ENCODE data around the gene AP1M1. TPM values are rescaled to one million over a fixed set of nuclear protein-coding genes. Genes with fewer than 3 reads are reported as not detected.

AP1M1 gene
- total RNA-seq, 2 donors from 2014 or later = 112 TPM

GRCh38 chr19:16222806-16223205 is 25.1 kb downstream of the AP1M1 start:
- H3K36me3 Mint-ChIP-seq (ENCODE audit: insufficient read depth in 2 of 2) = peaks cover 18 to 46% of the 10 kb centered on the region in 2 donors
- DNase-seq = no peak
- peaks cover 7% of the 10 kb centered on the region in 2 donors for H3K9me3 Mint-ChIP-seq
- no peak overlapping the region for H3K4me3 Mint-ChIP-seq
- no peaks in the 10 kb centered on the region for H3K27me3 Mint-ChIP-seq (ENCODE audit: low read depth)
- no peak overlapping the region for H3K27ac Mint-ChIP-seq
- peaks cover 14% of the 10 kb centered on the region for H3K4me1 Mint-ChIP-seq (ENCODE audit: low read depth)
- no peak for ATAC-seq (replicated peaks in 1 of 2)

GRCh38 chr19:16223746-16224145 is 26.0 kb downstream of the AP1M1 start:
- no peak for ATAC-seq (replicated peaks in 1 of 2)
- no peaks in the 10 kb centered on the region for H3K27me3 Mint-ChIP-seq (ENCODE audit: low read depth)
- peaks cover 5% of the 10 kb centered on the region for H3K4me1 Mint-ChIP-seq (ENCODE audit: low read depth)
- no peak for DNase-seq
- H3K4me3 Mint-ChIP-seq = no peak overlapping the region
- peaks cover 6 to 7% of the 10 kb centered on the region in 2 donors for H3K9me3 Mint-ChIP-seq
- H3K36me3 Mint-ChIP-seq (ENCODE audit: insufficient read depth in 2 of 2) = peaks cover 17 to 40% of the 10 kb centered on the region in 2 donors
- no peak overlapping the region for H3K27ac Mint-ChIP-seq

GRCh38 chr19:16224293-16225045 is 26.8 kb downstream of the AP1M1 start:
- peak overlapping the region; percentile 45 for H3K27ac Mint-ChIP-seq
- peaks cover 13 to 36% of the 10 kb centered on the region in 2 donors for H3K36me3 Mint-ChIP-seq (ENCODE audit: insufficient read depth in 2 of 2)
- H3K4me1 Mint-ChIP-seq (ENCODE audit: low read depth) = no peaks in the 10 kb centered on the region
- no peaks in the 10 kb centered on the region for H3K27me3 Mint-ChIP-seq (ENCODE audit: low read depth)
- ATAC-seq (replicated peaks in 1 of 2) (no peak), DNase-seq (no peak)
- H3K4me3 Mint-ChIP-seq = no peak overlapping the region
- H3K9me3 Mint-ChIP-seq = peaks cover 2 to 5% of the 10 kb centered on the region in 2 donors

- Mint-ChIP-seq H3K4me3 (no peak overlapping the region), H3K36me3 (ENCODE audit: insufficient read depth in 2 of 2) (peaks cover 11 to 30% of the 10 kb centered on the region in 2 donors), H3K4me1 (ENCODE audit: low read depth) (no peaks in the 10 kb centered on the region), H3K27me3 (ENCODE audit: low read depth) (no peaks in the 10 kb centered on the region), H3K9me3 (peaks cover 2 to 5% of the 10 kb centered on the region in 2 donors), H3K27ac (no peak overlapping the region)
- DNase-seq (no peak), ATAC-seq (replicated peaks in 1 of 2) (no peak)
These were observed 27.8 kb downstream of the AP1M1 start for GRCh38 chr19:16225279-16226183.

- H3K27ac Mint-ChIP-seq = no peak overlapping the region
- DNase-seq (no peak), ATAC-seq (replicated peaks in 1 of 2) (no peak)
- no peaks in the 10 kb centered on the region for H3K27me3 Mint-ChIP-seq (ENCODE audit: low read depth)
- peaks cover 7 to 26% of the 10 kb centered on the region in 2 donors for H3K36me3 Mint-ChIP-seq (ENCODE audit: insufficient read depth in 2 of 2)
- no peaks in the 10 kb centered on the region for H3K4me1 Mint-ChIP-seq (ENCODE audit: low read depth)
- H3K9me3 Mint-ChIP-seq = peaks cover 0 to 2% of the 10 kb centered on the region in 2 donors
- H3K4me3 Mint-ChIP-seq = no peak overlapping the region
These were observed 28.5 kb downstream of the AP1M1 start for GRCh38 chr19:16226184-16226591.

GRCh38 chr19:16226878-16227836 is 29.4 kb downstream of the AP1M1 start:
- no peak overlapping the region for H3K4me3 Mint-ChIP-seq
- DNase-seq (no peak), ATAC-seq (replicated peaks in 1 of 2) (no peak)
- no peaks in the 10 kb centered on the region for H3K27me3 Mint-ChIP-seq (ENCODE audit: low read depth)
- H3K36me3 Mint-ChIP-seq (ENCODE audit: insufficient read depth in 2 of 2) = peaks cover 7 to 22% of the 10 kb centered on the region in 2 donors
- no peak overlapping the region for H3K27ac Mint-ChIP-seq
- peaks cover 0 to 2% of the 10 kb centered on the region in 2 donors for H3K9me3 Mint-ChIP-seq
- H3K4me1 Mint-ChIP-seq (ENCODE audit: low read depth) = no peaks in the 10 kb centered on the region

GRCh38 chr19:16227837-16228636 is 30.3 kb downstream of the AP1M1 start:
- ATAC-seq (replicated peaks in 1 of 2) (no peak), DNase-seq (no peak)
- no peaks in the 10 kb centered on the region for H3K9me3 Mint-ChIP-seq
- peaks cover 6 to 14% of the 10 kb centered on the region in 2 donors for H3K36me3 Mint-ChIP-seq (ENCODE audit: insufficient read depth in 2 of 2)
- no peak overlapping the region for H3K27ac Mint-ChIP-seq
- H3K4me1 Mint-ChIP-seq (ENCODE audit: low read depth) = no peaks in the 10 kb centered on the region
- H3K27me3 Mint-ChIP-seq (ENCODE audit: low read depth) = no peaks in the 10 kb centered on the region
- no peak overlapping the region for H3K4me3 Mint-ChIP-seq

GRCh38 chr19:16228637-16229321 is 31.1 kb downstream of the AP1M1 start:
- Mint-ChIP-seq H3K27me3 (ENCODE audit: low read depth) (no peaks in the 10 kb centered on the region), H3K27ac (no peak overlapping the region), H3K36me3 (ENCODE audit: insufficient read depth in 2 of 2) (peaks cover 6 to 11% of the 10 kb centered on the region in 2 donors), H3K4me1 (ENCODE audit: low read depth) (no peaks in the 10 kb centered on the region), H3K4me3 (no peak overlapping the region), H3K9me3 (no peaks in the 10 kb centered on the region)
- DNase-seq (no peak), ATAC-seq (replicated peaks in 1 of 2) (no peak)

- H3K36me3 Mint-ChIP-seq (ENCODE audit: insufficient read depth in 2 of 2) = peaks cover 6 to 11% of the 10 kb centered on the region in 2 donors
- no peak for ATAC-seq (replicated peaks in 1 of 2)
- H3K27me3 Mint-ChIP-seq (ENCODE audit: low read depth) = no peaks in the 10 kb centered on the region
- DNase-seq = no peak
- no peaks in the 10 kb centered on the region for H3K9me3 Mint-ChIP-seq
- no peaks in the 10 kb centered on the region for H3K4me1 Mint-ChIP-seq (ENCODE audit: low read depth)
- no peak overlapping the region for H3K4me3 Mint-ChIP-seq
- H3K27ac Mint-ChIP-seq = no peak overlapping the region
These were observed 31.6 kb downstream of the AP1M1 start for GRCh38 chr19:16229322-16229641.

GRCh38 chr19:16232127-16232526 is 34.4 kb downstream of the AP1M1 start:
- H3K27me3 Mint-ChIP-seq (ENCODE audit: low read depth) = no peaks in the 10 kb centered on the region
- H3K4me3 Mint-ChIP-seq = no peak overlapping the region
- DNase-seq = no peak
- H3K4me1 Mint-ChIP-seq (ENCODE audit: low read depth) = no peaks in the 10 kb centered on the region
- H3K27ac Mint-ChIP-seq = no peak overlapping the region
- no peak for ATAC-seq (replicated peaks in 1 of 2)
- peaks cover 0 to 3% of the 10 kb centered on the region in 2 donors for H3K9me3 Mint-ChIP-seq
- H3K36me3 Mint-ChIP-seq (ENCODE audit: insufficient read depth in 2 of 2) = peaks cover 11 to 28% of the 10 kb centered on the region in 2 donors

GRCh38 chr19:16232568-16232967 is 34.9 kb downstream of the AP1M1 start:
- DNase-seq (no peak), ATAC-seq (replicated peaks in 1 of 2) (no peak)
- H3K9me3 Mint-ChIP-seq = peaks cover 0 to 3% of the 10 kb centered on the region in 2 donors
- H3K4me3 Mint-ChIP-seq = no peak overlapping the region
- H3K4me1 Mint-ChIP-seq (ENCODE audit: low read depth) = no peaks in the 10 kb centered on the region
- no peak overlapping the region for H3K27ac Mint-ChIP-seq
- no peaks in the 10 kb centered on the region for H3K27me3 Mint-ChIP-seq (ENCODE audit: low read depth)
- H3K36me3 Mint-ChIP-seq (ENCODE audit: insufficient read depth in 2 of 2) = peaks cover 11 to 28% of the 10 kb centered on the region in 2 donors
